Measurements from ENCODE around the gene IGSF21. TPM values are rescaled to one million over a fixed set of nuclear protein-coding genes. Genes with fewer than 3 reads are reported as not detected.

The IGSF21 gene
- total and polyA plus RNA-seq, 5 donors from 2014 or later: not detected

- no peak overlapping the region for H3K27ac ChIP-seq (ENCODE audit: insufficient read depth, low read length, poor library complexity, severe bottlenecking)
- no peak overlapping the region for H3K4me3 ChIP-seq (ENCODE audit: low read depth, low read length)
- Mint-ChIP-seq H3K9me3 (peaks cover 0 to 2% (median 0%) of the 10 kb centered on the region in 7 donors), H3K27me3 (peaks cover 7% of the 10 kb centered on the region), H3K36me3 (no peaks in the 10 kb centered on the region), H3K4me1 (no peaks in the 10 kb centered on the region), H3K27ac (no peak overlapping the region), H3K4me3 (no peak overlapping the region)
- ATAC-seq (ENCODE audit: low read depth in 2 of 2): no peak
- no peaks in the 10 kb centered on the region for H3K9me3 ChIP-seq (ENCODE audit: control insufficient read depth in 2 of 2, low read length in 2 of 2)
- H3K36me3 ChIP-seq (ENCODE audit: control insufficient read depth, insufficient read depth, low read length): no peaks in the 10 kb centered on the region
- DNase-seq: no peak
- no peaks in the 10 kb centered on the region for H3K27me3 ChIP-seq (ENCODE audit: control insufficient read depth, insufficient read depth, low read length)
- no peaks in the 10 kb centered on the region for H3K4me1 ChIP-seq (ENCODE audit: control insufficient read depth, insufficient read depth, low read length, poor library complexity, severe bottlenecking)
Measured at GRCh38 chr1:18283601-18284385, 176.2 kb downstream of the IGSF21 start.

GRCh38 chr1:18284805-18285537, 177.4 kb downstream of the IGSF21 start:
- Histone ChIP-seq H3K4me3 (ENCODE audit: low read depth, low read length) (no peak overlapping the region), H3K27ac (ENCODE audit: insufficient read depth, low read length, poor library complexity, severe bottlenecking) (no peak overlapping the region), H3K27me3 (ENCODE audit: control insufficient read depth, insufficient read depth, low read length) (no peaks in the 10 kb centered on the region), H3K36me3 (ENCODE audit: control insufficient read depth, insufficient read depth, low read length) (no peaks in the 10 kb centered on the region), H3K9me3 (ENCODE audit: control insufficient read depth in 2 of 2, low read length in 2 of 2) (no peaks in the 10 kb centered on the region), H3K4me1 (ENCODE audit: control insufficient read depth, insufficient read depth, low read length, poor library complexity, severe bottlenecking) (no peaks in the 10 kb centered on the region)
- Mint-ChIP-seq H3K9me3 (peaks cover 0 to 2% (median 0%) of the 10 kb centered on the region in 7 donors), H3K27ac (no peak overlapping the region), H3K4me3 (no peak overlapping the region), H3K27me3 (peaks cover 7% of the 10 kb centered on the region), H3K36me3 (no peaks in the 10 kb centered on the region), H3K4me1 (no peaks in the 10 kb centered on the region)
- ATAC-seq (ENCODE audit: low read depth in 2 of 2): no peak
- DNase-seq: no peak

- no peak for ATAC-seq (ENCODE audit: low read depth in 2 of 2)
- Mint-ChIP-seq H3K9me3 (peaks cover 0 to 2% (median 0%) of the 10 kb centered on the region in 7 donors), H3K27me3 (peaks cover 7% of the 10 kb centered on the region)
Measured at GRCh38 chr1:18285538-18285924, 177.9 kb downstream of the IGSF21 start.

GRCh38 chr1:18288722-18289121, 181.1 kb downstream of the IGSF21 start:
- no peak overlapping the region for H3K27ac Mint-ChIP-seq

More at GRCh38 chr1:18285538-18285924, 177.9 kb downstream of the IGSF21 start:
- H3K27ac ChIP-seq (ENCODE audit: insufficient read depth, low read length, poor library complexity, severe bottlenecking): no peak overlapping the region
- DNase-seq: no peak
- Mint-ChIP-seq H3K4me3 (no peak overlapping the region), H3K27ac (peak overlapping the region in 1 of 3 donors; percentile 26), H3K4me1 (no peaks in the 10 kb centered on the region), H3K36me3 (no peaks in the 10 kb centered on the region)
- H3K27me3 ChIP-seq (ENCODE audit: control insufficient read depth, insufficient read depth, low read length): no peaks in the 10 kb centered on the region
- H3K4me3 ChIP-seq (ENCODE audit: low read depth, low read length): no peak overlapping the region
- H3K9me3 ChIP-seq (ENCODE audit: control insufficient read depth in 2 of 2, low read length in 2 of 2): no peaks in the 10 kb centered on the region
- H3K36me3 ChIP-seq (ENCODE audit: control insufficient read depth, insufficient read depth, low read length): no peaks in the 10 kb centered on the region
- H3K4me1 ChIP-seq (ENCODE audit: control insufficient read depth, insufficient read depth, low read length, poor library complexity, severe bottlenecking): no peaks in the 10 kb centered on the region

GRCh38 chr1:18289597-18289996, 182.0 kb downstream of the IGSF21 start:
- no peak overlapping the region for H3K27ac Mint-ChIP-seq
- H3K9me3 Mint-ChIP-seq: no peaks in the 10 kb centered on the region
- H3K4me1 Mint-ChIP-seq: no peaks in the 10 kb centered on the region
- ATAC-seq (ENCODE audit: low read depth in 2 of 2) (no peak), DNase-seq (no peak)
- no peaks in the 10 kb centered on the region for H3K9me3 ChIP-seq (ENCODE audit: control insufficient read depth in 2 of 2, low read length in 2 of 2)
- H3K4me3 ChIP-seq (ENCODE audit: low read depth, low read length): no peak overlapping the region
- no peaks in the 10 kb centered on the region for H3K36me3 Mint-ChIP-seq
- no peaks in the 10 kb centered on the region for H3K4me1 ChIP-seq (ENCODE audit: control insufficient read depth, insufficient read depth, low read length, poor library complexity, severe bottlenecking)
- H3K27me3 Mint-ChIP-seq: no peaks in the 10 kb centered on the region
- H3K4me3 Mint-ChIP-seq: no peak overlapping the region
- no peak overlapping the region for H3K27ac ChIP-seq (ENCODE audit: insufficient read depth, low read length, poor library complexity, severe bottlenecking)
- H3K27me3 ChIP-seq (ENCODE audit: control insufficient read depth, insufficient read depth, low read length): no peaks in the 10 kb centered on the region
- H3K36me3 ChIP-seq (ENCODE audit: control insufficient read depth, insufficient read depth, low read length): no peaks in the 10 kb centered on the region

More at GRCh38 chr1:18288722-18289121, 181.1 kb downstream of the IGSF21 start:
- H3K27me3 Mint-ChIP-seq: peaks cover 3% of the 10 kb centered on the region
- no peaks in the 10 kb centered on the region for H3K36me3 Mint-ChIP-seq
- H3K9me3 Mint-ChIP-seq: no peaks in the 10 kb centered on the region
- H3K4me1 Mint-ChIP-seq: no peaks in the 10 kb centered on the region
- Histone ChIP-seq H3K27ac (ENCODE audit: insufficient read depth, low read length, poor library complexity, severe bottlenecking) (no peak overlapping the region), H3K4me3 (ENCODE audit: low read depth, low read length) (no peak overlapping the region), H3K27me3 (ENCODE audit: control insufficient read depth, insufficient read depth, low read length) (no peaks in the 10 kb centered on the region), H3K4me1 (ENCODE audit: control insufficient read depth, insufficient read depth, low read length, poor library complexity, severe bottlenecking) (no peaks in the 10 kb centered on the region), H3K36me3 (ENCODE audit: control insufficient read depth, insufficient read depth, low read length) (no peaks in the 10 kb centered on the region), H3K9me3 (ENCODE audit: control insufficient read depth in 2 of 2, low read length in 2 of 2) (no peaks in the 10 kb centered on the region)
- H3K4me3 Mint-ChIP-seq: no peak overlapping the region
- DNase-seq (no peak), ATAC-seq (ENCODE audit: low read depth in 2 of 2) (no peak)

- H3K9me3 ChIP-seq (ENCODE audit: control insufficient read depth in 2 of 2, low read length in 2 of 2): no peaks in the 10 kb centered on the region
- Mint-ChIP-seq H3K4me1 (no peaks in the 10 kb centered on the region), H3K27me3 (no peaks in the 10 kb centered on the region)
Measured at GRCh38 chr1:18290740-18291412, 183.3 kb downstream of the IGSF21 start.

GRCh38 chr1:18292531-18292930, 184.9 kb downstream of the IGSF21 start:
- H3K36me3 ChIP-seq (ENCODE audit: control insufficient read depth, insufficient read depth, low read length): no peaks in the 10 kb centered on the region
- H3K27me3 Mint-ChIP-seq: peaks cover 8% of the 10 kb centered on the region
- no peak overlapping the region for H3K4me3 ChIP-seq (ENCODE audit: low read depth, low read length)
- DNase-seq (no peak), ATAC-seq (ENCODE audit: low read depth in 2 of 2) (no peak)
- no peaks in the 10 kb centered on the region for H3K27me3 ChIP-seq (ENCODE audit: control insufficient read depth, insufficient read depth, low read length)
- no peak overlapping the region for H3K27ac ChIP-seq (ENCODE audit: insufficient read depth, low read length, poor library complexity, severe bottlenecking)
- no peaks in the 10 kb centered on the region for H3K9me3 Mint-ChIP-seq
- H3K4me1 ChIP-seq (ENCODE audit: control insufficient read depth, insufficient read depth, low read length, poor library complexity, severe bottlenecking): no peaks in the 10 kb centered on the region
- peak overlapping the region in 1 of 3 donors; percentile 95 for H3K27ac Mint-ChIP-seq
- H3K9me3 ChIP-seq (ENCODE audit: control insufficient read depth in 2 of 2, low read length in 2 of 2): no peaks in the 10 kb centered on the region
- no peak overlapping the region for H3K4me3 Mint-ChIP-seq
- no peaks in the 10 kb centered on the region for H3K36me3 Mint-ChIP-seq
- H3K4me1 Mint-ChIP-seq: no peaks in the 10 kb centered on the region

More at GRCh38 chr1:18290740-18291412, 183.3 kb downstream of the IGSF21 start:
- Histone ChIP-seq H3K36me3 (ENCODE audit: control insufficient read depth, insufficient read depth, low read length) (no peaks in the 10 kb centered on the region), H3K27ac (ENCODE audit: insufficient read depth, low read length, poor library complexity, severe bottlenecking) (no peak overlapping the region), H3K4me1 (ENCODE audit: control insufficient read depth, insufficient read depth, low read length, poor library complexity, severe bottlenecking) (no peaks in the 10 kb centered on the region), H3K27me3 (ENCODE audit: control insufficient read depth, insufficient read depth, low read length) (no peaks in the 10 kb centered on the region), H3K4me3 (ENCODE audit: low read depth, low read length) (no peak overlapping the region)
- no peak for ATAC-seq (ENCODE audit: low read depth in 2 of 2)
- Mint-ChIP-seq H3K9me3 (no peaks in the 10 kb centered on the region), H3K36me3 (no peaks in the 10 kb centered on the region), H3K27ac (no peak overlapping the region), H3K4me3 (peak overlapping the region in 1 of 4 donors; percentile 32)
- no peak for DNase-seq
